HEK293 (cell line): Measurements from ENCODE around the gene GUCA1C.

Experiments used
- CTCF ChIA-PET: fragments of 350-600 bp; formaldehyde crosslinking; extraction: SDS; loops from one replicate; lab custom pipeline; 2021; ENCODE audit warnings: antibody characterized with exemption; lab: Yijun Ruan, JAX
- POLR2A ChIA-PET: fragments of 300-600 bp; formaldehyde crosslinking; extraction: SDS; loops from one replicate; lab custom pipeline; 2020; ENCODE audit warnings: antibody characterized with exemption, inconsistent platforms; lab: Yijun Ruan, JAX
- H3K27ac ChIP-seq: fragments of 200-500 bp; sonication (Bioruptor generic); 2 replicates; pipeline ENCODE4 v1.5.1; 2014; ENCODE audit warnings: low read depth, low read length, control low read depth, inconsistent platforms; ENCODE audit errors: extremely low read depth
- H3K36me3 ChIP-seq, 2 experiments: fragments of 200-500 bp in 1 of 2; sonication (Bioruptor generic) in 1 of 2; 1 replicate in 1 of 2; 2 replicates in 1 of 2; pipeline ENCODE4 v1.5.1; 2014 to 2017; ENCODE audit warnings: inconsistent platforms in 2 of 2, low read length in 2 of 2; ENCODE audit not compliant: control insufficient read depth in 2 of 2, insufficient read depth in 1 of 2
- H3K4me1 ChIP-seq: fragments of 200-500 bp; sonication (Bioruptor generic); 2 replicates; pipeline ENCODE4 v1.5.1; 2014; ENCODE audit warnings: mild to moderate bottlenecking, low read length, inconsistent platforms; ENCODE audit not compliant: control insufficient read depth, insufficient read depth
- H3K4me3 ChIP-seq: 2 replicates; pipeline ENCODE4 v1.5.1; 2011; ENCODE audit warnings: low read depth, mild to moderate bottlenecking, control low read depth, low read length, moderate library complexity
- H3K9me3 ChIP-seq: fragments of 200-500 bp; sonication (Bioruptor generic); 2 replicates; pipeline ENCODE4 v1.5.1; 2014; ENCODE audit warnings: low read depth, low read length, inconsistent platforms; ENCODE audit not compliant: control insufficient read depth, insufficient read depth
- HOXD13 ChIP-seq: sonication (generic); formaldehyde crosslinking; IDR thresholded peaks from 2 replicates; pipeline ENCODE4 v1.8.0; 2022; ENCODE audit warnings: missing genetic modification reagents, borderline replicate concordance
- ZFP69B ChIP-seq: fragments of 450-650 bp; formaldehyde crosslinking; IDR thresholded peaks from 2 replicates; pipeline ENCODE4 v1.5.1; 2016; ENCODE audit warnings: missing biosample characterization, missing genetic modification characterization
- ZNF112 ChIP-seq: fragments of 450-650 bp; formaldehyde crosslinking; IDR thresholded peaks from 2 replicates; pipeline ENCODE4 v1.5.0; 2017; ENCODE audit warnings: missing biosample characterization, missing genetic modification characterization
- ZNF248 ChIP-seq: fragments of 450-650 bp; formaldehyde crosslinking; IDR thresholded peaks from 2 replicates; pipeline ENCODE4 v1.5.1; 2017; ENCODE audit warnings: missing biosample characterization, missing genetic modification characterization
- ZNF311 ChIP-seq: fragments of 450-650 bp; formaldehyde crosslinking; IDR thresholded peaks from 2 replicates; pipeline ENCODE4 v1.5.1; 2017; ENCODE audit warnings: missing biosample characterization, missing genetic modification characterization, borderline replicate concordance
- ZNF335 ChIP-seq: fragments of 450-650 bp; formaldehyde crosslinking; conservative IDR thresholded peaks from 2 replicates; pipeline ENCODE4 v1.5.1; 2016; ENCODE audit warnings: missing biosample characterization, missing genetic modification characterization
- ZNF362 ChIP-seq: fragments of 450-650 bp; formaldehyde crosslinking; IDR thresholded peaks from 2 replicates; pipeline ENCODE4 v1.5.1; 2016; ENCODE audit warnings: missing biosample characterization, missing genetic modification characterization
- ZNF416 ChIP-seq: fragments of 450-650 bp; formaldehyde crosslinking; IDR thresholded peaks from 2 replicates; pipeline ENCODE4 v1.5.1; 2016; ENCODE audit warnings: missing biosample characterization, missing genetic modification characterization
- ZNF473 ChIP-seq: fragments of 450-650 bp; formaldehyde crosslinking; IDR thresholded peaks from 2 replicates; pipeline ENCODE4 v1.5.1; 2017; ENCODE audit warnings: missing biosample characterization, missing genetic modification characterization
- ZNF624 ChIP-seq: fragments of 450-650 bp; formaldehyde crosslinking; IDR thresholded peaks from 2 replicates; pipeline ENCODE4 v1.5.1; 2017; ENCODE audit warnings: missing biosample characterization, missing genetic modification characterization
- ZNF639 ChIP-seq: fragments of 450-650 bp; formaldehyde crosslinking; IDR thresholded peaks from 2 replicates; pipeline ENCODE4 v1.5.1; 2016; ENCODE audit warnings: missing biosample characterization, missing genetic modification characterization
- ZNF677 ChIP-seq: fragments of 450-650 bp; IDR thresholded peaks from 2 replicates; pipeline ENCODE4 v1.5.0; 2018; ENCODE audit warnings: missing biosample characterization, mild to moderate bottlenecking, missing genetic modification characterization, moderate library complexity
- ZNF76 ChIP-seq: fragments of 450-650 bp; formaldehyde crosslinking; IDR thresholded peaks from 2 replicates; pipeline ENCODE4; 2016; ENCODE audit warnings: low read depth, missing biosample characterization, missing genetic modification characterization, borderline replicate concordance
- ZNF768 ChIP-seq: fragments of 450-650 bp; formaldehyde crosslinking; IDR thresholded peaks from 2 replicates; pipeline ENCODE4 v1.5.1; 2018; ENCODE audit warnings: missing biosample characterization, mild to moderate bottlenecking, missing genetic modification characterization
- TF ChIP-seq, protein P1 (sequence below): fragments of 450-650 bp; formaldehyde crosslinking; IDR thresholded peaks from 2 replicates; pipeline ENCODE4 v1.5.1; 2016; ENCODE audit warnings: missing biosample characterization, missing genetic modification characterization
- TF ChIP-seq, protein P2 (sequence below): fragments of 450-650 bp; formaldehyde crosslinking; IDR thresholded peaks from 2 replicates; pipeline ENCODE4 v1.5.1; 2016; ENCODE audit warnings: missing biosample characterization, missing genetic modification characterization
- TF ChIP-seq, protein P3 (sequence below): fragments of 450-650 bp; formaldehyde crosslinking; IDR thresholded peaks from 2 replicates; pipeline ENCODE4 v1.5.1; 2016; ENCODE audit warnings: missing biosample characterization, missing genetic modification characterization

Gene GUCA1C

GRCh38 chr3:108877901-108878300, 75.8 kb downstream of the GUCA1C start:
- Histone ChIP-seq H3K9me3 (no peaks in the 10 kb centered on the region), H3K36me3 (no peaks in the 10 kb centered on the region), H3K4me1 (no peaks in the 10 kb centered on the region), H3K27ac (no peak overlapping the region), H3K4me3 (no peak overlapping the region)
- POLR2A ChIA-PET: no interaction called here
- TF ChIP-seq ZNF311 (tag by site-specific recombination) (no peak), ZNF362 (tag by site-specific recombination) (no peak), ZNF335 (tag by site-specific recombination) (no peak), ZNF112 (tag by site-specific recombination) (no peak), ZNF473 (no peak), ZNF639 (tag by site-specific recombination) (no peak), ZNF76 (tag by site-specific recombination) (no peak)
- TF ChIP-seq, protein P1, sequence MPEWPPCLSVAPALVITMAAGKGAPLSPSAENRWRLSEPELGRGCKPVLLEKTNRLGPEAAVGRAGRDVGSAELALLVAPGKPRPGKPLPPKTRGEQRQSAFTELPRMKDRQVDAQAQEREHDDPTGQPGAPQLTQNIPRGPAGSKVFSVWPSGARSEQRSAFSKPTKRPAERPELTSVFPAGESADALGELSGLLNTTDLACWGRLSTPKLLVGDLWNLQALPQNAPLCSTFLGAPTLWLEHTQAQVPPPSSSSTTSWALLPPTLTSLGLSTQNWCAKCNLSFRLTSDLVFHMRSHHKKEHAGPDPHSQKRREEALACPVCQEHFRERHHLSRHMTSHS (tag by site-specific recombination): no peak
- TF ChIP-seq, protein P2, sequence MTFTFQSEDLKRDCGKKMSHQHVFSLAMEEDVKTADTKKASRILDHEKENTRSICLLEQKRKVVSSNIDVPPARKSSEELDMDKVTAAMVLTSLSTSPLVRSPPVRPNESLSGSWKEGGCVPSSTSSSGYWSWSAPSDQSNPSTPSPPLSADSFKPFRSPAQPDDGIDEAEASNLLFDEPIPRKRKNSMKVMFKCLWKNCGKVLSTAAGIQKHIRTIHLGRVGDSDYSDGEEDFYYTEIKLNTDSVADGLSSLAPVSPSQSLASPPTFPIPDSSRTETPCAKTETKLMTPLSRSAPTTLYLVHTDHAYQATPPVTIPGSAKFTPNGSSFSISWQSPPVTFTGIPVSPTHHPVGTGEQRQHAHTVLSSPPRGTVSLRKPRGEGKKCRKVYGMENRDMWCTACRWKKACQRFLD: no peak
- CTCF ChIA-PET: no interaction called here

DNA sequence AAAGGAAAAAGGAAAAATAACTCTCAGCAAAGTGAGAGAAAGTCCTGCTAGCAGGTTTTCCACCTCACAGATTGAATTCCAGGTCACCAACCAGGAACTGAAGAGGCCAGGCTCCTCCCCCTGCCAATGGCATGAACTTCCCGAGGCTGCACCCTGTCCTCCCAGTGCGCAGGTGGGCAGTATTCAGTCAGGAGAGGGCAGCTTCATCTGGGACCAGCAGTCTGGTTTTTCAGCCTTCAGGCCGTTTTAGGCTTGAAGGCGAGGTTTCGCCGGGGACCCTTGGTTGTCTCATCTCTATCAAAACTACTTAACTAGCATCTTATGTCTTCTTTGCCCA, 89.9 kb downstream of the GUCA1C start:
- ChIA-PET CTCF (interaction anchor here (1.6 kb wide), 1 partner anchor 51 kb away, joined by 6 read pairs; no protein-coding TSS in a partner anchor), POLR2A (no interaction called here)
- TF ChIP-seq ZNF768 (no peak), ZNF624 (no peak), ZNF248 (tag by site-specific recombination) (no peak), HOXD13 (CRISPR knock-in tag) (no peak), ZNF677 (no peak), ZFP69B (tag by site-specific recombination) (no peak), ZNF416 (no peak), ZNF362 (tag by site-specific recombination) (no peak), ZNF335 (tag by site-specific recombination) (no peak)
- TF ChIP-seq, protein P3, sequence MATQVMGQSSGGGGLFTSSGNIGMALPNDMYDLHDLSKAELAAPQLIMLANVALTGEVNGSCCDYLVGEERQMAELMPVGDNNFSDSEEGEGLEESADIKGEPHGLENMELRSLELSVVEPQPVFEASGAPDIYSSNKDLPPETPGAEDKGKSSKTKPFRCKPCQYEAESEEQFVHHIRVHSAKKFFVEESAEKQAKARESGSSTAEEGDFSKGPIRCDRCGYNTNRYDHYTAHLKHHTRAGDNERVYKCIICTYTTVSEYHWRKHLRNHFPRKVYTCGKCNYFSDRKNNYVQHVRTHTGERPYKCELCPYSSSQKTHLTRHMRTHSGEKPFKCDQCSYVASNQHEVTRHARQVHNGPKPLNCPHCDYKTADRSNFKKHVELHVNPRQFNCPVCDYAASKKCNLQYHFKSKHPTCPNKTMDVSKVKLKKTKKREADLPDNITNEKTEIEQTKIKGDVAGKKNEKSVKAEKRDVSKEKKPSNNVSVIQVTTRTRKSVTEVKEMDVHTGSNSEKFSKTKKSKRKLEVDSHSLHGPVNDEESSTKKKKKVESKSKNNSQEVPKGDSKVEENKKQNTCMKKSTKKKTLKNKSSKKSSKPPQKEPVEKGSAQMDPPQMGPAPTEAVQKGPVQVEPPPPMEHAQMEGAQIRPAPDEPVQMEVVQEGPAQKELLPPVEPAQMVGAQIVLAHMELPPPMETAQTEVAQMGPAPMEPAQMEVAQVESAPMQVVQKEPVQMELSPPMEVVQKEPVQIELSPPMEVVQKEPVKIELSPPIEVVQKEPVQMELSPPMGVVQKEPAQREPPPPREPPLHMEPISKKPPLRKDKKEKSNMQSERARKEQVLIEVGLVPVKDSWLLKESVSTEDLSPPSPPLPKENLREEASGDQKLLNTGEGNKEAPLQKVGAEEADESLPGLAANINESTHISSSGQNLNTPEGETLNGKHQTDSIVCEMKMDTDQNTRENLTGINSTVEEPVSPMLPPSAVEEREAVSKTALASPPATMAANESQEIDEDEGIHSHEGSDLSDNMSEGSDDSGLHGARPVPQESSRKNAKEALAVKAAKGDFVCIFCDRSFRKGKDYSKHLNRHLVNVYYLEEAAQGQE (tag by site-specific recombination): no peak
- no peak overlapping the region for H3K4me3 ChIP-seq
- no peaks in the 10 kb centered on the region for H3K4me1 ChIP-seq
- H3K27ac ChIP-seq: no peak overlapping the region
- H3K9me3 ChIP-seq: no peaks in the 10 kb centered on the region
- no peaks in the 10 kb centered on the region for H3K36me3 ChIP-seq
